ENCODE measurements around the gene CWF19L1. TPM values are rescaled to one million over a fixed set of nuclear protein-coding genes. Genes with fewer than 3 reads are reported as not detected.

Gene CWF19L1
- total and polyA plus RNA-seq, 2 donors (not counting 3 experiments of a cell fraction or from before 2014, with no cell fraction given) = 11.5 to 29.9 TPM

DNA sequence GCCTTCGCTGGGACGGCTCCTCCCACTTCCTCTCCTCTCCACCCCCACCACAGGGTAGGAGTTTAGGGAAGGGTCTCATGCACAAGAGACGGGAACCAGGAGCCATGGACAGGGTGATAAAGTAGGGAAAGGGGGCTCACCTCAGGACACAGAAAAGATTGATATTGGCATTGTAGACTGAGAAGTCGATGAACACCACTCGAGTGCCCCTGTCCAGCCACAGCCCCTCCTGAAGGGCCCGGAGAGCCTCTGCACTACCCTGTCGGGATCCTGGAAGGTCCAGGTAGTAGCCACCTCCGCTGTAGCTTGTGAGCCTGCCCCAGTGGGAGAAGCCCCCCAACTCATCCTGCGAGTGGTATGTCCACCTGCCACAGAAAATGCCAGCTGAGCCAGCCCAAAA, 29.8 kb upstream of the CWF19L1 start:
- H3K9me1 ChIP-seq (replicated peaks; ENCODE audit: control insufficient read depth, extremely low read depth, insufficient read depth, low read length) = no peaks in the 10 kb centered on the region
- H3K4me3 ChIP-seq (replicated peaks in 1 of 3; ENCODE audit: insufficient read depth in 1 of 3, low read depth in 1 of 3, low read length in 3 of 3) = no peak overlapping the region
- DNase-seq (ENCODE audit: low read depth, low spot score) = no peak
- H3K27me3 ChIP-seq (ENCODE audit: control insufficient read depth in 2 of 2, insufficient read depth in 2 of 2, low read length in 2 of 2) = peaks cover 10 to 11% of the 10 kb centered on the region in 2 experiments
- CTCF ChIA-PET = interaction anchor here (1.4 kb wide), 1 partner anchor 74 kb away, joined by 3 read pairs; no protein-coding TSS in a partner anchor
- no peak overlapping the region for H3K9ac ChIP-seq (replicated peaks; ENCODE audit: extremely low read depth, insufficient read depth, low read length)
- H3K4me2 ChIP-seq (ENCODE audit: insufficient read depth, low read length) = no peak overlapping the region
- no peak overlapping the region for H2AFZ ChIP-seq (ENCODE audit: low read depth, low read length)
- H3K9me3 ChIP-seq (replicated peaks; ENCODE audit: control insufficient read depth, insufficient read depth, low read length) = no peaks in the 10 kb centered on the region
- no peak for FAIRE-seq
- POLR2A ChIA-PET = no interaction called here
- no peaks in the 10 kb centered on the region for H3K4me1 ChIP-seq (ENCODE audit: control insufficient read depth, extremely low read depth, insufficient read depth, low read length)
- dilution Hi-C loops (cut with MboI; ENCODE audit: extremely low pct_ligation_motif_present, low sequenced_read_pairs) (no loop called here), intact Hi-C loops (cut with micrococcal nuclease) (no loop called here)
- H3K79me2 ChIP-seq (ENCODE audit: control insufficient read depth, insufficient read depth, low read length) = no peaks in the 10 kb centered on the region
- no peak overlapping the region for H3K27ac ChIP-seq (ENCODE audit: insufficient read depth, low read depth, low read length)
- no peaks in the 10 kb centered on the region for H4K20me1 ChIP-seq (replicated peaks; ENCODE audit: control insufficient read depth, extremely low read depth, insufficient read depth, low read length)
- no peaks in the 10 kb centered on the region for H3K36me3 ChIP-seq (ENCODE audit: control insufficient read depth in 2 of 2, extremely low read depth in 1 of 2, insufficient read depth in 2 of 2, low read length in 2 of 2)
- no peak for TF ChIP-seq FOS (IDR thresholded peaks at IDR 0.05; ENCODE audit: borderline replicate concordance, insufficient read depth, low read length)
- TF ChIP-seq EZH2 (IDR thresholded peaks at IDR 0.05; ENCODE audit: borderline replicate concordance, low read depth, low read length, severe bottlenecking) = no peak
- TF ChIP-seq, protein P1, sequence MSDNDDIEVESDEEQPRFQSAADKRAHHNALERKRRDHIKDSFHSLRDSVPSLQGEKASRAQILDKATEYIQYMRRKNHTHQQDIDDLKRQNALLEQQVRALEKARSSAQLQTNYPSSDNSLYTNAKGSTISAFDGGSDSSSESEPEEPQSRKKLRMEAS (IDR thresholded peaks at IDR 0.05; ENCODE audit: insufficient read depth, insufficient read length) = no peak
- TF ChIP-seq POLR2A (IDR thresholded peaks at IDR 0.05; ENCODE audit: low read depth, low read length) = no peak
- TF ChIP-seq POLR2AphosphoS5 (IDR thresholded peaks at IDR 0.05; ENCODE audit: insufficient read depth, low read depth, low read length) = no peak
- TF ChIP-seq JUN (IDR thresholded peaks at IDR 0.05; ENCODE audit: borderline replicate concordance, insufficient read depth, insufficient read length, low read depth) = no peak
- no peak for TF ChIP-seq GATA2 (IDR thresholded peaks at IDR 0.05; ENCODE audit: insufficient read depth, insufficient read length, low read depth, low read length)
- TF ChIP-seq, protein P2, sequence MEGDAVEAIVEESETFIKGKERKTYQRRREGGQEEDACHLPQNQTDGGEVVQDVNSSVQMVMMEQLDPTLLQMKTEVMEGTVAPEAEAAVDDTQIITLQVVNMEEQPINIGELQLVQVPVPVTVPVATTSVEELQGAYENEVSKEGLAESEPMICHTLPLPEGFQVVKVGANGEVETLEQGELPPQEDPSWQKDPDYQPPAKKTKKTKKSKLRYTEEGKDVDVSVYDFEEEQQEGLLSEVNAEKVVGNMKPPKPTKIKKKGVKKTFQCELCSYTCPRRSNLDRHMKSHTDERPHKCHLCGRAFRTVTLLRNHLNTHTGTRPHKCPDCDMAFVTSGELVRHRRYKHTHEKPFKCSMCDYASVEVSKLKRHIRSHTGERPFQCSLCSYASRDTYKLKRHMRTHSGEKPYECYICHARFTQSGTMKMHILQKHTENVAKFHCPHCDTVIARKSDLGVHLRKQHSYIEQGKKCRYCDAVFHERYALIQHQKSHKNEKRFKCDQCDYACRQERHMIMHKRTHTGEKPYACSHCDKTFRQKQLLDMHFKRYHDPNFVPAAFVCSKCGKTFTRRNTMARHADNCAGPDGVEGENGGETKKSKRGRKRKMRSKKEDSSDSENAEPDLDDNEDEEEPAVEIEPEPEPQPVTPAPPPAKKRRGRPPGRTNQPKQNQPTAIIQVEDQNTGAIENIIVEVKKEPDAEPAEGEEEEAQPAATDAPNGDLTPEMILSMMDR (IDR thresholded peaks at IDR 0.05; ENCODE audit: extremely low read depth in 1 of 2, insufficient read depth in 1 of 2, low read depth in 1 of 2, low read length in 2 of 2) = no peak
- TF ChIP-seq MYC (IDR thresholded peaks at IDR 0.05; ENCODE audit: low read depth, low read length) = no peak
- BruUV-seq (replicated peaks) = no TSS peak

Data from endothelial cell of umbilical vein (primary cell).